Endothelial cell of umbilical vein (primary cell): Measurements from ENCODE around the gene SLMAP. TPM values are rescaled to one million over a fixed set of nuclear protein-coding genes. Genes with fewer than 3 reads are reported as not detected.

Source experiments
- BruUV-seq: library from RNA; stranded (reverse); fragments of 400-500 nt; replicated peaks from 2 replicates; lab custom pipeline; 2021; lab: Mats Ljungman, UMichigan
- CTCF ChIA-PET: fragments of 300-600, 350-600 bp; sonication (Branson Sonifier 250); formaldehyde crosslinking; loops from one replicate; lab custom pipeline; 2021; ENCODE audit warnings: antibody characterized with exemption, inconsistent platforms; lab: Charles Lee
- POLR2A ChIA-PET: fragments of 300-600, 350-600 bp; sonication (Branson Sonifier 250); formaldehyde crosslinking; loops from one replicate; lab custom pipeline; 2021; ENCODE audit warnings: antibody characterized with exemption, inconsistent platforms; lab: Charles Lee
- DNase-seq: peaks from one replicate; pipeline ENCODE4 v3.0.0-alpha.2; 2011; ENCODE audit warnings: low read depth, low spot score
- FAIRE-seq: peaks from 2 replicates; lab custom pipeline; 2011; peaks lifted over from hg19 to GRCh38; lab: Jason Lieb, UNC
- H2AFZ ChIP-seq: 2 replicates; pipeline ENCODE4 v1.6.0; 2012; ENCODE audit warnings: low read depth, low read length, control low read depth, inconsistent platforms
- H3K27ac ChIP-seq: 2 replicates; pipeline ENCODE4 v1.5.1; 2011; ENCODE audit warnings: low read depth, mild to moderate bottlenecking, control low read depth, low read length, moderate library complexity; ENCODE audit not compliant: insufficient read depth
- H3K27me3 ChIP-seq, 2 experiments: 2 replicates each; pipeline versions ENCODE4 v1.6.0 to v1.6.1; 2011; ENCODE audit warnings: low read length in 2 of 2, mixed read lengths in 1 of 2; ENCODE audit not compliant: control insufficient read depth in 2 of 2, insufficient read depth in 2 of 2
- H3K36me3 ChIP-seq, 2 experiments: 2 replicates in 1 of 2; 3 replicates in 1 of 2; pipeline ENCODE4 v1.5.1; 2011; ENCODE audit warnings: low read length in 2 of 2, mild to moderate bottlenecking in 1 of 2, moderate library complexity in 1 of 2; ENCODE audit not compliant: control insufficient read depth in 2 of 2, insufficient read depth in 2 of 2; ENCODE audit errors: extremely low read depth in 1 of 2
- H3K4me1 ChIP-seq: 3 replicates; pipeline ENCODE4 v1.5.1; 2011; ENCODE audit warnings: mild to moderate bottlenecking, low read length; ENCODE audit not compliant: control insufficient read depth, insufficient read depth; ENCODE audit errors: extremely low read depth
- H3K4me2 ChIP-seq: 2 replicates; pipeline ENCODE4 v1.6.1; 2011; ENCODE audit warnings: low read length, control low read depth, mixed read lengths; ENCODE audit not compliant: insufficient read depth
- H3K4me3 ChIP-seq, 3 experiments: fragments of 200-600 bp in 1 of 3; sonication (generic), shearing (Covaris generic) in 1 of 3; replicated peaks in 1 of 3; 2 replicates each; pipeline ENCODE4 v1.5.1; 2011 to 2016; ENCODE audit warnings: control low read depth in 3 of 3, low read length in 3 of 3, mild to moderate bottlenecking in 2 of 3, inconsistent platforms in 1 of 3, low read depth in 1 of 3, moderate library complexity in 1 of 3; ENCODE audit not compliant: insufficient read depth in 1 of 3
- H3K79me2 ChIP-seq: 2 replicates; pipeline ENCODE4 v1.6.0; 2012; ENCODE audit warnings: low read length, inconsistent platforms; ENCODE audit not compliant: control insufficient read depth, insufficient read depth
- H3K9ac ChIP-seq: replicated peaks from 2 replicates; pipeline ENCODE3; 2011; ENCODE audit warnings: low read length, control low read depth; ENCODE audit not compliant: insufficient read depth; ENCODE audit errors: extremely low read depth
- H3K9me1 ChIP-seq: replicated peaks from 3 replicates; pipeline ENCODE4 v1.6.0; 2011; ENCODE audit warnings: mild to moderate bottlenecking, low read length; ENCODE audit not compliant: control insufficient read depth, insufficient read depth; ENCODE audit errors: extremely low read depth
- H3K9me3 ChIP-seq: replicated peaks from 2 replicates; pipeline ENCODE4 v1.5.1; 2012; ENCODE audit warnings: low read length, inconsistent platforms; ENCODE audit not compliant: control insufficient read depth, insufficient read depth
- H4K20me1 ChIP-seq: replicated peaks from 2 replicates; pipeline ENCODE3; 2011; ENCODE audit warnings: mild to moderate bottlenecking, low read length; ENCODE audit not compliant: control insufficient read depth, insufficient read depth; ENCODE audit errors: extremely low read depth
- CTCF ChIP-seq, 2 donors: IDR thresholded peaks; 1 replicate in 1 of 2; 2 replicates in 1 of 2; pipeline ENCODE4 v1.5.1; 2011; ENCODE audit warnings: low read length in 2 of 2, mild to moderate bottlenecking in 2 of 2, moderate library complexity in 2 of 2, control low read depth in 1 of 2, inconsistent platforms in 1 of 2, low read depth in 1 of 2; ENCODE audit not compliant: insufficient read depth in 1 of 2; ENCODE audit errors: extremely low read depth in 1 of 2
- EZH2 ChIP-seq: IDR thresholded peaks from 2 replicates; pipeline ENCODE4 v1.6.1; 2012; ENCODE audit warnings: borderline replicate concordance, low read depth, mild to moderate bottlenecking, moderate library complexity, low read length, inconsistent platforms; ENCODE audit not compliant: severe bottlenecking
- FOS ChIP-seq: IDR thresholded peaks from 2 replicates; pipeline ENCODE4 v1.6.1; 2011; ENCODE audit warnings: mild to moderate bottlenecking, low read length, moderate library complexity, borderline replicate concordance; ENCODE audit not compliant: insufficient read depth
- GATA2 ChIP-seq: IDR thresholded peaks from 2 replicates; pipeline ENCODE4 v1.7.0; 2011; ENCODE audit warnings: low read depth, mild to moderate bottlenecking, moderate library complexity, mixed read lengths, low read length; ENCODE audit not compliant: insufficient read length, insufficient read depth
- JUN ChIP-seq: IDR thresholded peaks from 2 replicates; pipeline ENCODE4 v1.6.1; 2011; ENCODE audit warnings: borderline replicate concordance, low read depth; ENCODE audit not compliant: insufficient read length, insufficient read depth
- MAX ChIP-seq: IDR thresholded peaks from 2 replicates; pipeline ENCODE4 v1.6.1; 2011; ENCODE audit not compliant: insufficient read depth, insufficient read length
- MYC ChIP-seq: IDR thresholded peaks from one replicate; pipeline ENCODE4 v1.6.1; 2011; ENCODE audit warnings: mild to moderate bottlenecking, low read depth, low read length
- POLR2A ChIP-seq: IDR thresholded peaks from 2 replicates; pipeline ENCODE4 v1.6.1; 2012; ENCODE audit warnings: low read depth, mild to moderate bottlenecking, control low read depth, low read length
- POLR2AphosphoS5 ChIP-seq: IDR thresholded peaks from 2 replicates; pipeline ENCODE4 v1.6.1; 2012; ENCODE audit warnings: low read depth, mild to moderate bottlenecking, control low read depth, low read length, moderate library complexity; ENCODE audit not compliant: insufficient read depth
- dilution Hi-C: fragments of 300-500 bp; cut with MboI; formaldehyde crosslinking; loops from one replicate; pipeline ENCODE4 v1.15.0; 2019; ENCODE audit warnings: low sequenced_read_pairs; ENCODE audit not compliant: extremely low pct_ligation_motif_present
- intact Hi-C: fragments of 100-400 bp; cut with micrococcal nuclease; formaldehyde crosslinking; loops from one replicate; pipeline ENCODE4 v1.10.0; 2022
- polyA plus RNA-seq, 4 experiments: library from polyadenylated mRNA; depleted of rRNA in 3 of 4; stranded (reverse) in 3 of 4; unstranded in 1 of 4; fragments of >200 nt; gene quantifications; 2 replicates each; pipeline versions ENCODE4 v1.2.1 to v1.2.3, GENCODE V29; 2011 to 2012; ENCODE audit warnings: missing spikeins in 1 of 4
- total RNA-seq: library from RNA; stranded (reverse); gene quantifications from 2 replicates; pipeline ENCODE4 v1.2.3, GENCODE V29; 2021

The SLMAP gene
- total and polyA plus RNA-seq, 2 donors (not counting 3 experiments of a cell fraction or from before 2014, with no cell fraction given), result 9.8 to 54.7 TPM

DNA sequence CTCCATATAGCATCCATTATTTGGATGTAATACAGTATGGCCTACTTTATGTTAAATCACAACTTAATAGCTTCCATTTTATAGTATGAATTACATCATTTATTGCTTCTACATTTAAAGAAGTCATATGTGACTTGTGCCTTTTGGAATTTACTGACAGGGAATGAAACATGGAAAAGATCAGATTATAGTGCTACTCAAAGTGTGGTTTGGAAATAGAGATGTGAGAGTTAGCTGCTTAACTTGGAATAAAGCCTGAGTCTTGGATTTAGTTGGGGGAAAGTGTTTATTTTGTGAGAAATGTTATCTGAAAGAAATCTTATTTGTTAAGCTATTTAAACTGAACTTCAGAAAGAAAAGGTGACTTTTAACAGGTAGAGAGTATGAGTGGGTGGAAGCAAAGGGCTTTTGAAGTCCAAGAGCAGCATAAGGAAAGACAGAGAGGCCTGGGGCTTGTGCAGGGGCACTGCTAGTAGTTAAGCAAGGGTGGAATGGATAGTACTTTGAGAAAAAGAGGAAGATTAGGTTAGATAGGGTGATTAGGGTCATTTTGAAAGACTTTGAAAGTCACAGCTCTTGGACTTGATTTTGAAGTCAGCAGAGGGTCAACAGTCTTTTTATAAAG, 60.5 kb downstream of the SLMAP start:
- H3K9me3 ChIP-seq, result no peaks in the 10 kb centered on the region
- dilution Hi-C loops, result no loop called here
- no peak overlapping the region for H3K27ac ChIP-seq
- no peaks in the 10 kb centered on the region for H3K4me1 ChIP-seq
- H2AFZ ChIP-seq, result no peak overlapping the region
- H3K27me3 ChIP-seq, result no peaks in the 10 kb centered on the region
- H3K9me1 ChIP-seq, result peaks cover 2% of the 10 kb centered on the region
- TF ChIP-seq JUN (no peak), GATA2 (no peak), POLR2A (no peak), MAX (no peak), MYC (no peak), POLR2AphosphoS5 (no peak), FOS (no peak), CTCF (IDR thresholded peaks at IDR 0.05; ENCODE audit: extremely low read depth in 1 of 2, insufficient read depth in 1 of 2, low read depth in 1 of 2, low read length in 2 of 2) (no peak), EZH2 (no peak)
- no peak overlapping the region for H3K4me3 ChIP-seq
- FAIRE-seq, result no peak
- no TSS peak for BruUV-seq
- no peak overlapping the region for H3K4me2 ChIP-seq
- intact Hi-C loops, result no loop called here
- peaks cover 2% of the 10 kb centered on the region for H4K20me1 ChIP-seq
- ChIA-PET CTCF (interaction anchor here (0.6 to 1.3 kb wide), 3 partner anchors 9 to 60 kb away, joined by 3 to 5 read pairs (median 5); no protein-coding TSS in a partner anchor), POLR2A (no interaction called here)
- peaks cover 31% of the 10 kb centered on the region for H3K79me2 ChIP-seq
- no peak overlapping the region for H3K9ac ChIP-seq
- no peaks in the 10 kb centered on the region for H3K36me3 ChIP-seq
- no peak for DNase-seq
